DMS53 (cell line): ENCODE results near the gene C12orf43.

ENCODE experiments used
- DNase-seq: peaks from one replicate; lab custom pipeline; 2025; lab: John Stamatoyannopoulos, UW

The C12orf43 gene

GRCh38 chr12:121030576-121031212, 14.4 kb upstream of the C12orf43 start:
- DNase-seq = no peak

- no peak for DNase-seq
These were observed 10.2 kb upstream of the C12orf43 start for GRCh38 chr12:121026274-121027045.

GRCh38 chr12:121025442-121026226, 9.3 kb upstream of the C12orf43 start:
- no peak for DNase-seq

- no peak for DNase-seq
These were observed 7.5 kb upstream of the C12orf43 start for GRCh38 chr12:121023799-121024198.

- DNase-seq = no peak
These were observed 6.4 kb upstream of the C12orf43 start for GRCh38 chr12:121022713-121023112.

- no peak for DNase-seq
These were observed 5.5 kb upstream of the C12orf43 start for GRCh38 chr12:121021754-121022153.

- no peak for DNase-seq
These were observed 2.8 kb upstream of the C12orf43 start for GRCh38 chr12:121018860-121019617.

GRCh38 chr12:121017966-121018491, 1.7 kb upstream of the C12orf43 start:
- no peak for DNase-seq

- no peak for DNase-seq
These were observed 2.6 kb downstream of the C12orf43 start for GRCh38 chr12:121013715-121014114.

- no peak for DNase-seq
These were observed 4.5 kb downstream of the C12orf43 start for GRCh38 chr12:121011820-121012219.

GRCh38 chr12:121010860-121011259, 5.4 kb downstream of the C12orf43 start:
- DNase-seq = no peak

- peak; percentile 76 for DNase-seq
These were observed 6.5 kb downstream of the C12orf43 start for GRCh38 chr12:121009741-121010140.

- DNase-seq = no peak
These were observed 7.8 kb downstream of the C12orf43 start for GRCh38 chr12:121008347-121009098.

GRCh38 chr12:121005346-121005815, 10.9 kb downstream of the C12orf43 start:
- DNase-seq = peak; percentile 88

- DNase-seq = no peak
These were observed 12.0 kb downstream of the C12orf43 start for GRCh38 chr12:121004253-121004815.

GRCh38 chr12:121003650-121004049, 12.6 kb downstream of the C12orf43 start:
- DNase-seq = peak; percentile 44

- DNase-seq = no peak
These were observed 14.3 kb downstream of the C12orf43 start for GRCh38 chr12:121001841-121002483.

GRCh38 chr12:121001060-121001459, 15.2 kb downstream of the C12orf43 start:
- DNase-seq = no peak

GRCh38 chr12:121000530-121000929, 15.8 kb downstream of the C12orf43 start:
- no peak for DNase-seq
